ENCODE results near the gene PTGDR. TPM values are rescaled to one million over a fixed set of nuclear protein-coding genes. Genes with fewer than 3 reads are reported as not detected.

PTGDR gene
- polyA plus RNA-seq (ENCODE audit: insufficient read length in 4 of 4) = under 1 TPM; 0.30 to 0.92 (median 0.72) TPM

- peak in 1 of 4 donors; percentile 10 for DNase-seq (ENCODE audit: low read depth in 4 of 4, low spot score in 2 of 4)
Measured at GRCh38 chr14:52267501-52268278, at the start of gene PTGDR. Gene PTGDR, plus strand, starts transcription at chr14:52267698. Its CDS starts 117 bp downstream, at chr14:52267815.

GRCh38 chr14:52219488-52220084 is 47.9 kb upstream of the PTGDR start:
- DNase-seq (ENCODE audit: low read depth in 4 of 4, low spot score in 2 of 4) = no peak

DNA sequence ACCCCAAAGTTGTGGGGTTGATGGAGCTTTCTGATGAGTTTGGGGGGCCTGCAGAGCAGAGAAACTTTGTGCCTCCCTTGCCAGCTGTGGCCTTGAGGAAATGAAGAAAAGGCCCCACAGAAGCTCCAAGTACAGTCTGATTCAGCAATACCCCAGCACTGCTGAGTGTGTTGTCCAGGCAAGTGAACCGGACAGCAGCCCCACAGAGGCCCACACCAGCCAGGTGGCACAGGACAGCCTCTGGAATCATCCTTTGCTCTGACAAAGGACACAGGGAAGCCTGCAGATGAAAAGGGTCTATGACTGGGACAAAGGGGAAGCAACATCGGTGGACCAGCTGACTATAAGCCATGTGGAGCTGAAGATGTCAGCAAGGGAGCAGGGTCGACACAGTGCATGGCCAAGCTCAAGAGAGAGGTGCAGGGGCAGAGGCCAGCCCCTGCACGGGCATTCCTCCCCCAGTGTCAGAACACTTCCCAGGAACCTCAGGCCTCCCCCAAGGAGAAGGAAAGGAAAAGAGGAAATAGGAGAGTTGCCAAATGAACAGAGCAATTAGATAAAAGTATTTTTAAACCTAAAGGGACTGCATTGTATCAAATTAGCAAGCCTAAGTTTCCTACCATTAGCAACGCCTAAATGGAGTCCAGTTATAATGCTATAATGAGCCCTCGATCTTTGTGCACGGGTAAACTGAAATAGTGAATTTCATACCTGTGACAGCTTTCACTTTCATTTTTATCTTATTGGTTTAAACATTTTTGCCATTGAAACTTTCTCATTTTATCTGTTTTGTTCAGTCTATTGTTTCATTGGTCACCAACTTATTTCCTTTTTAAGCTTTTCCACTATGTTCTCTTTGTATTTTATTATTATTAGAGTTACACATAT is 46.3 kb upstream of the PTGDR start:
- DNase-seq (ENCODE audit: low read depth in 4 of 4, low spot score in 2 of 4) = no peak

- no peak for DNase-seq (ENCODE audit: low read depth in 4 of 4, low spot score in 2 of 4)
Measured at GRCh38 chr14:52222901-52223300, 44.6 kb upstream of the PTGDR start.

DNA sequence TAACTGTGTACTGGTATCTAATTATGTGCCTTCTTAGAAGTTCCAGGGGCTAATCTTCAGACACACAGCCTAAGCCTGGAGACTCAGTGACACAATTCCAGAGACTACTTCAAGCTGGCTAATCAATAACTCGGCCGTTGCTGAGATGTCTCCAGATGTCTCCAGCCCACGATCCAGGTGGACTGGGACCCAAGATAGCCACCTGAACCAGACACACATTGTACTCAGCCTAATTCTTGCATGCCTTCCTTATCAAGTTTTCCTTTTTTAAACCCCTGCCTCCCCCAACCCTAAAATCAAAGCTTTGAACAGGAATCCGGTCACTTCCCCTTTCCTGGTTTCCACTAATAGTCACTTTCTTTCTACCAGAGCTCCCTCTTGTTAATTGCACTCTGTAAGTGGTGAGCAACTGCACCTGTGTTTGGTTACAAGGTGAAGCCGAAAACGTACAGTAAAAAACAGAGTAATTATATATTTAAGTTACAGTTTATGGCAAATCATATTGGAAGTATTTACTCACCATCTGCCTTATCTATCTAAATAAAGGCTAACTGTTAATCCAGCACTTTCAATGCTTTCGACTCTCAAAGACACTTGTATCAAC is 39.8 kb upstream of the PTGDR start:
- DNase-seq (ENCODE audit: low read depth in 4 of 4, low spot score in 2 of 4) = no peak

- no peak for DNase-seq (ENCODE audit: low read depth in 4 of 4, low spot score in 2 of 4)
Measured at GRCh38 chr14:52233693-52234092, 33.8 kb upstream of the PTGDR start.

- DNase-seq (ENCODE audit: low read depth in 4 of 4, low spot score in 2 of 4) = no peak
Measured at GRCh38 chr14:52235434-52235833, 32.1 kb upstream of the PTGDR start.

GRCh38 chr14:52235866-52236510 is 31.5 kb upstream of the PTGDR start:
- no peak for DNase-seq (ENCODE audit: low read depth in 4 of 4, low spot score in 2 of 4)

GRCh38 chr14:52238682-52239081 is 28.8 kb upstream of the PTGDR start:
- no peak for DNase-seq (ENCODE audit: low read depth in 4 of 4, low spot score in 2 of 4)

GRCh38 chr14:52240623-52241022 is 26.9 kb upstream of the PTGDR start:
- no peak for DNase-seq (ENCODE audit: low read depth in 4 of 4, low spot score in 2 of 4)

- no peak for DNase-seq (ENCODE audit: low read depth in 4 of 4, low spot score in 2 of 4)
Measured at GRCh38 chr14:52241087-52241793, 26.3 kb upstream of the PTGDR start.

DNA sequence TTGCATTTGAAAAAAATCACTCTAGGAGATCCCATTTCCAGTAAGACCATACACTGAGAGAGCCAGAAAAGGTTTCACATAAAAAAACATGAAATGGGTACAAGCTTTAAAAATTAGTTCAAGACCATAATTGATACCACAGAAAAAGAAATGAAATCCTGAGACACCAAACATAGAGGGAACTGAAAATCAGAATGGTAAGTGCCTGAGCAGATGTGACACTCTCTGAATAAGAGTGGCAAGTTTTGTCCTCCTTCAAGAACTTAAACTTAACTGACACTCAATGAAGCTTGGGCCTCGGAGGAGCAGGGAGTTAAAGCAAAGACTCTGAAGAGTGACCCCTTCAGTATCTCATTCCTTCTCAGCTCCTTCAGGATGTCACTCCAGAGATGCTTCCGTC is 23.2 kb upstream of the PTGDR start:
- DNase-seq (ENCODE audit: low read depth in 4 of 4, low spot score in 2 of 4) = no peak

DNA sequence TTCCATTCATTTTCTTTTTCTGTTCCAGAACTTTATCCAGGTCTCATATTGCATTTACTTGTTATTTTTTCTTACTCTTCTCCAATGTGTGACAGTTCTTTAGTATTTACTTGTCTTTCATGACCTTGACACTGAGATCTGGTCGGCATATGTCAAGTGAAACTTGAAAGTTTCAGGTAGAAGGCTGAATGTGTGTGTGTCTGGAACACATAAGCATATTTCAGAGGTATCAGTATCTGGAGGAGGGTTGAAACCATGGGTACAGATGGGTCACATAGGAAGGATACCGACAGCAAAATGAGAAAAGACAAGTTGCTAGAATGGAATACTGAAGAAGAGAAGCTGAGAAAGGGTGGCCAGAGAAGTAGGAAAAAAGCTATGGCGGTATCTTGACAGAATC is 22.5 kb upstream of the PTGDR start:
- no peak for DNase-seq (ENCODE audit: low read depth in 4 of 4, low spot score in 2 of 4)

DNA sequence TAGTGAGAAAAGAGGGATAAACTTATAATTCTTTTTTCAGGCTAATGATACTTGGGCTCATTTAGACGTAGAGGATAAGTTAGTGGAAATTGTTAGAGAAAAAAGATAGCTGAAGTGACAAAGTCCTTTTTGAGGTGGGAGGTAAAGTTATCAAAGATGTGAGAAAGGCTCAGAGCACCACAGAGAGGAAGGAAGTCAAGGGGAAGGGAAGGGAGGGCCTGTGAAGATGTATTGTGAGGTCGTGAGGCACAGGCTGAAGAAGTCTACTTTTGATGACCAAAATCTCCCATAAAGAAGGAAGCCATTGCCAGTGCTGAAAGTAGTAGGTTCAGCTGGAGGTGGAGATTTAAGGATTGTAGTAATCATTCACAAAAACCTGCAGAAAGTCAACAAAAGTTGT is 19.4 kb upstream of the PTGDR start:
- DNase-seq (ENCODE audit: low read depth in 4 of 4, low spot score in 2 of 4) = no peak

GRCh38 chr14:52251724-52252123 is 15.8 kb upstream of the PTGDR start:
- no peak for DNase-seq (ENCODE audit: low read depth in 4 of 4, low spot score in 2 of 4)

DNA sequence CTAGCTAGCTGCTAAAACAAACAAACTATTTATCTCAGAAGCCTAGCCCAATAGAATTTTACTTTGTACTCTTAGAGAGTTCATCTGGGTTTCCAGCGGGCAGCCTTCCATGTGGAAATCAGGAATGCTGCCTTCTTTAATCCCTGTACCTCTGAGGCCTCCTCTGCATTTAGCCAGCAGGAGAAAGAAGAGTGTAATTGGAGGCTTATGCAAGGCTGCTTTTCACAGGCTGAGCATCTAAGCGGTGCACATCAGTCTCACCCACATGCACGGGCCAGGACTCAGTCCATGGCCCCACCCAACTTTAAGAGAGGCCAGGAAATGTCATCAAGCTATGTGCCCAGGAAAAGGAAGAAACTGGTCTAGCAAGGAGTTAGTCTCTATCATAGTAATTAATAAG is 14.0 kb upstream of the PTGDR start:
- no peak for DNase-seq (ENCODE audit: low read depth in 4 of 4, low spot score in 2 of 4)

DNA sequence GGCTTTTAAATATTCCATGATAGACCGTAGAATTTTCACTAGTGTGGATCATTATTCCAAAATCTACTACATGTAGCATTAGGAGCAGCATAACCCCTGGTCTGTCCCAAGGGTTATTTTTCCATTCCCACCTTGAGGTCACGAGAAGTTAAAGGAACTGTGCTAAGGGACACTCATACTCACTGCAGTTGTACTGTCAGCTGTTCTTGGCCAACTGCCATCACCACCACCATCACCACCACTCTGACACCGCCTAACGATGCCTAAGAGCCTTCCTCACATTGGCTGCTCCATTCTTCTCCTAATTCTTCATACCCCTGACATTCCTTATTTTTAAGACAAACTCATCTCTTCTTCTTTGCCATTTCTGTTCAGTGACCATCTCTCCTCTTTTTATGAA is 13.4 kb upstream of the PTGDR start:
- DNase-seq (ENCODE audit: low read depth in 4 of 4, low spot score in 2 of 4) = no peak

GRCh38 chr14:52258783-52259182 is 8.7 kb upstream of the PTGDR start:
- no peak for DNase-seq (ENCODE audit: low read depth in 4 of 4, low spot score in 2 of 4)

DNA sequence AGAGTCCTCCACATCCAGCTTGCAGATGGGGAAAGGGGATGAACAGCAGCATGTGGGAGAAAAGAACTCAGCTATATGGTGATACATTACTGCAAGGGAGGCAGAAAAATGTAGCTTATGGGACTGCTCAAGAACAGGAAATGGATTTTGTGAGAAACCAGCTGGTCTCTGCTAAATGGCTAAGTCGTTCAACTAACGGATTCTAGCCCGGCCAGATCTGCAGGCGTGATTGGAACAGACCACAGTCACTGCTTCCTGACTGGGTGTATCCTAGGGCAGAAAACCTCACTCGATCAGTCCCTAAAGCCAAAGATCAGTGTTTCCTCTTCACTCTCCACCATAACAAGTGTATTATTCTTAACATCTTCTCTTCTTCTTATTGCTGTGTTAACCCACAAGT is 8.1 kb upstream of the PTGDR start:
- peak in 2 of 4 donors; percentile 11 to 35 for DNase-seq (ENCODE audit: low read depth in 4 of 4, low spot score in 2 of 4)

GRCh38 chr14:52262600-52262999 is 4.9 kb upstream of the PTGDR start:
- DNase-seq (ENCODE audit: low read depth in 4 of 4, low spot score in 2 of 4) = no peak

Measured in left renal cortex interstitium (tissue), 4 donors.